HEK293T (cell line): ENCODE data around the gene BEAN1.

ENCODE experiments used
- CTCF ChIA-PET: fragments of 350-600 bp; formaldehyde crosslinking; extraction: SDS; loops from one replicate; lab custom pipeline; 2021; ENCODE audit warnings: antibody characterized with exemption, inconsistent platforms; lab: Yijun Ruan, JAX
- POLR2A ChIA-PET: fragments of 350-600 bp; formaldehyde crosslinking; extraction: SDS; loops from one replicate; lab custom pipeline; 2020; ENCODE audit warnings: antibody characterized with exemption, inconsistent platforms; lab: Yijun Ruan, JAX
- DNase-seq: peaks from one replicate; pipeline ENCODE4 v3.0.0; 2012; ENCODE audit warnings: mixed read lengths; ENCODE audit errors: extremely low spot score
- ARNT ChIP-seq: fragments of 450-650 bp; IDR thresholded peaks from 2 replicates; pipeline ENCODE4 v1.6.1; 2017; ENCODE audit warnings: mild to moderate bottlenecking
- BHLHE40 ChIP-seq: fragments of 450-650 bp; IDR thresholded peaks from 2 replicates; pipeline ENCODE4 v1.6.1; 2016; ENCODE audit warnings: mild to moderate bottlenecking, moderate library complexity, borderline replicate concordance
- CTBP1 ChIP-seq: fragments of 450-650 bp; IDR thresholded peaks from 2 replicates; pipeline ENCODE4 v1.6.1; 2016; ENCODE audit warnings: borderline replicate concordance
- ELF4 ChIP-seq: fragments of 450-650 bp; IDR thresholded peaks from 2 replicates; pipeline ENCODE4 v1.6.1; 2017; ENCODE audit warnings: antibody characterized with exemption
- FOXA1 ChIP-seq: fragments of 450-650 bp; IDR thresholded peaks from 2 replicates; pipeline ENCODE4 v1.6.1; 2016; ENCODE audit warnings: mild to moderate bottlenecking
- FOXK2 ChIP-seq: fragments of 450-650 bp; IDR thresholded peaks from 2 replicates; pipeline ENCODE4 v1.6.1; 2016; ENCODE audit warnings: mild to moderate bottlenecking
- FOXM1 ChIP-seq: fragments of 450-650 bp; IDR thresholded peaks from 2 replicates; pipeline ENCODE4 v1.6.1; 2017; ENCODE audit warnings: mild to moderate bottlenecking, borderline replicate concordance
- HDGF ChIP-seq: fragments of 450-650 bp; IDR thresholded peaks from 2 replicates; pipeline ENCODE4 v1.6.1; 2017; ENCODE audit warnings: antibody characterized with exemption, borderline replicate concordance
- L3MBTL2 ChIP-seq: fragments of 450-650 bp; conservative IDR thresholded peaks from 2 replicates; pipeline ENCODE4 v1.6.1; 2016; ENCODE audit warnings: mild to moderate bottlenecking
- LEF1 ChIP-seq: fragments of 450-650 bp; IDR thresholded peaks from 2 replicates; pipeline ENCODE4 v1.6.1; 2017; ENCODE audit warnings: mild to moderate bottlenecking, borderline replicate concordance
- NFRKB ChIP-seq: fragments of 450-650 bp; IDR thresholded peaks from 2 replicates; pipeline ENCODE4 v1.6.1; 2016; ENCODE audit warnings: mild to moderate bottlenecking, moderate library complexity
- PKNOX1 ChIP-seq: fragments of 450-650 bp; IDR thresholded peaks from 2 replicates; pipeline ENCODE4 v1.6.1; 2016
- SP1 ChIP-seq: fragments of 450-650 bp; IDR thresholded peaks from 2 replicates; pipeline ENCODE4 v1.6.1; 2017
- SUZ12 ChIP-seq: fragments of 450-650 bp; IDR thresholded peaks from 2 replicates; pipeline ENCODE4 v1.6.1; 2016; ENCODE audit warnings: mild to moderate bottlenecking
- TARDBP ChIP-seq: fragments of 450-650 bp; IDR thresholded peaks from 2 replicates; pipeline ENCODE4 v1.6.1; 2016
- ZNF384 ChIP-seq: fragments of 450-650 bp; IDR thresholded peaks from 2 replicates; pipeline ENCODE4 v1.6.1; 2016

Gene BEAN1

GRCh38 chr16:66386629-66387622, 40.2 kb upstream of the BEAN1 start:
- TF ChIP-seq SP1, result no peak
- no peak for TF ChIP-seq L3MBTL2
- ChIA-PET POLR2A (no interaction called here), CTCF (interaction anchor here (1.0 kb wide), 1 partner anchor 29 kb away, joined by 3 read pairs; no protein-coding TSS in a partner anchor)
- DNase-seq, result no peak

- TF ChIP-seq TARDBP (no peak), CTBP1 (no peak), LEF1 (no peak), L3MBTL2 (no peak), SUZ12 (no peak), PKNOX1 (no peak), BHLHE40 (no peak), ZNF384 (no peak), FOXM1 (no peak), HDGF (no peak), ELF4 (no peak), ARNT (no peak), NFRKB (no peak), SP1 (no peak), FOXA1 (no peak), FOXK2 (no peak)
- ChIA-PET POLR2A (no interaction called here), CTCF (no interaction called here)
- DNase-seq, result no peak
Observed at GRCh38 chr16:66387817-66388332, 39.2 kb upstream of the BEAN1 start.

GRCh38 chr16:66388350-66389139, 38.5 kb upstream of the BEAN1 start:
- ChIA-PET CTCF (interaction anchor here (0.9 kb wide), 1 partner anchor 31 kb away, joined by 3 read pairs; no protein-coding TSS in a partner anchor), POLR2A (no interaction called here)
- no peak for DNase-seq
- TF ChIP-seq NFRKB, result no peak
- no peak for TF ChIP-seq FOXM1
- no peak for TF ChIP-seq LEF1
- TF ChIP-seq FOXK2, result no peak
- TF ChIP-seq CTBP1, result no peak
- no peak for TF ChIP-seq HDGF
- TF ChIP-seq ZNF384, result no peak
- TF ChIP-seq ARNT, result no peak
- no peak for TF ChIP-seq BHLHE40
- no peak for TF ChIP-seq PKNOX1
- TF ChIP-seq SUZ12, result no peak
- no peak for TF ChIP-seq TARDBP
- TF ChIP-seq FOXA1, result no peak

GRCh38 chr16:66389256-66390176, 37.6 kb upstream of the BEAN1 start:
- no peak for TF ChIP-seq ARNT
- TF ChIP-seq FOXM1, result no peak
- no peak for TF ChIP-seq HDGF
- CTCF ChIA-PET, result interaction anchor here (0.9 kb wide), 1 partner anchor 32 kb away, joined by 3 read pairs; no protein-coding TSS in a partner anchor
- POLR2A ChIA-PET, result no interaction called here

GRCh38 chr16:66390346-66391108, 36.6 kb upstream of the BEAN1 start:
- POLR2A ChIA-PET, result no interaction called here
- TF ChIP-seq SP1, result no peak
- no peak for TF ChIP-seq L3MBTL2
- no peak for TF ChIP-seq HDGF
- TF ChIP-seq SUZ12, result no peak
- no peak for TF ChIP-seq ELF4
- no peak for TF ChIP-seq NFRKB
- no peak for TF ChIP-seq PKNOX1
- no peak for TF ChIP-seq TARDBP

More at GRCh38 chr16:66389256-66390176, 37.6 kb upstream of the BEAN1 start:
- no peak for DNase-seq

More at GRCh38 chr16:66390346-66391108, 36.6 kb upstream of the BEAN1 start:
- DNase-seq, result no peak
- CTCF ChIA-PET, result no interaction called here
